HepG2 (cell line): ENCODE measurements around the gene ASTN1. TPM values are rescaled to one million over a fixed set of nuclear protein-coding genes. Genes with fewer than 3 reads are reported as not detected.

ENCODE experiments used
- ATAC-seq: fragments of 200-7000 bp; cut with Tn5 transposase; 3 replicates; pipeline ENCODE4 v1.9.1; 2020; ENCODE audit warnings: mild to moderate bottlenecking, moderate library complexity
- BruUV-seq: library from RNA; stranded (reverse); fragments of 400-500 nt; replicated peaks from 2 replicates; lab custom pipeline; 2021; lab: Mats Ljungman, UMichigan
- CTCF ChIA-PET: fragments of 300-600 bp; formaldehyde crosslinking; extraction: SDS; loops from one replicate; lab custom pipeline; 2021; ENCODE audit warnings: low total read pairs, inconsistent platforms, low intra/inter-chr PET ratio; lab: Yijun Ruan, JAX
- POLR2A ChIA-PET: fragments of 350-600 bp; sonication (Branson Sonifier 250); formaldehyde crosslinking; loops from one replicate; lab custom pipeline; 2020; ENCODE audit warnings: antibody characterized with exemption, inconsistent platforms; lab: Yijun Ruan, JAX
- DNase-seq: peaks from one replicate; pipeline ENCODE4 v3.0.0-alpha.2; 2015; ENCODE audit warnings: low spot score
- FAIRE-seq: peaks from 3 replicates; lab custom pipeline; 2011; peaks lifted over from hg19 to GRCh38; lab: Jason Lieb, UNC
- H2AFZ ChIP-seq: one replicate; pipeline ENCODE4 v1.6.1; 2011; ENCODE audit warnings: low read length, inconsistent platforms
- H3K27ac ChIP-seq: fragments of 300-600 bp; 3 replicates; pipeline ENCODE4 v1.8.0; 2011; ENCODE audit warnings: mixed run types, mild to moderate bottlenecking, mixed read lengths, low read length, inconsistent platforms; ENCODE audit not compliant: insufficient read depth; ENCODE audit errors: extremely low read length
- H3K27me3 ChIP-seq, 2 experiments: fragments of 200-600 bp in 1 of 2; 2 replicates in 1 of 2; 3 replicates in 1 of 2; pipeline versions ENCODE4 v1.6.0 to v1.8.0; 2011; ENCODE audit warnings: low read length in 2 of 2, mild to moderate bottlenecking in 2 of 2, moderate library complexity in 2 of 2, inconsistent platforms in 1 of 2; ENCODE audit not compliant: insufficient read depth in 2 of 2, control insufficient read depth in 1 of 2
- H3K36me3 ChIP-seq, 2 experiments: fragments of 200-600 bp in 1 of 2; replicated peaks in 1 of 2; 2 replicates in 1 of 2; 3 replicates in 1 of 2; pipeline versions ENCODE4 v1.5.1 to v1.8.0; 2011; ENCODE audit warnings: low read length in 2 of 2, inconsistent platforms in 1 of 2; ENCODE audit not compliant: insufficient read depth in 2 of 2, control insufficient read depth in 1 of 2
- H3K4me1 ChIP-seq: 2 replicates; pipeline ENCODE4 v1.5.1; 2012; ENCODE audit warnings: low read length, inconsistent platforms; ENCODE audit not compliant: insufficient read depth
- H3K4me2 ChIP-seq: 2 replicates; pipeline ENCODE4 v1.6.0; 2011; ENCODE audit warnings: low read depth, low read length, inconsistent platforms
- H3K4me3 ChIP-seq, 3 experiments: fragments of 200-600 bp in 1 of 3; sonication (generic), shearing (Covaris generic) in 1 of 3; replicated peaks in 1 of 3; 2 replicates each; pipeline ENCODE4 v1.5.1; 2011 to 2016; ENCODE audit warnings: low read length in 3 of 3, inconsistent platforms in 2 of 3, low read depth in 2 of 3, mild to moderate bottlenecking in 2 of 3, control low read depth in 1 of 3, mixed read lengths in 1 of 3; ENCODE audit not compliant: insufficient read depth in 1 of 3
- H3K79me2 ChIP-seq: one replicate; pipeline ENCODE4 v1.6.1; 2011; ENCODE audit warnings: low read length, inconsistent platforms; ENCODE audit not compliant: insufficient read depth
- H3K9ac ChIP-seq: 2 replicates; pipeline ENCODE4 v1.6.0; 2011; ENCODE audit warnings: mild to moderate bottlenecking, low read depth, low read length, inconsistent platforms; ENCODE audit not compliant: insufficient read depth
- H3K9me3 ChIP-seq: 2 replicates; pipeline ENCODE4 v1.5.1; 2012; ENCODE audit warnings: mild to moderate bottlenecking, low read length
- H4K20me1 ChIP-seq: 2 replicates; pipeline ENCODE4 v1.6.0; 2011; ENCODE audit warnings: inconsistent platforms, mild to moderate bottlenecking, low read length, moderate library complexity; ENCODE audit not compliant: insufficient read depth
- ATRX ChIP-seq: sonication (generic); formaldehyde crosslinking; IDR thresholded peaks from 2 replicates; pipeline ENCODE4 v1.4.0; 2020; ENCODE audit warnings: missing genetic modification reagents, borderline replicate concordance
- FIP1L1 ChIP-seq: fragments of 200-400 bp; formaldehyde crosslinking; IDR thresholded peaks from 2 replicates; pipeline ENCODE4 v1.6.1; 2018; ENCODE audit warnings: low read depth, mild to moderate bottlenecking, low read length, moderate library complexity, borderline replicate concordance; ENCODE audit not compliant: insufficient read depth
- GATA4 ChIP-seq: sonication (generic); IDR thresholded peaks from 2 replicates; pipeline ENCODE4 v1.6.1; 2016; ENCODE audit warnings: antibody characterized with exemption, low read depth, borderline replicate concordance
- JARID2 ChIP-seq: sonication (generic); formaldehyde crosslinking; IDR thresholded peaks from 2 replicates; pipeline ENCODE4 v1.8.1; 2023; ENCODE audit warnings: missing genetic modification reagents, inconsistent platforms; ENCODE audit not compliant: insufficient replicate concordance
- MED13 ChIP-seq: sonication (generic); formaldehyde crosslinking; IDR thresholded peaks from 2 replicates; pipeline ENCODE4 v1.5.0; 2020; ENCODE audit warnings: missing genetic modification reagents
- SNAPC5 ChIP-seq: sonication (generic); formaldehyde crosslinking; IDR thresholded peaks from 2 replicates; pipeline ENCODE4 v1.8.1; 2023; ENCODE audit warnings: mild to moderate bottlenecking, missing genetic modification reagents, borderline replicate concordance
- SOX13 ChIP-seq, 3 experiments: fragments of 450-650 bp in 1 of 3; sonication (generic) in 1 of 3; formaldehyde crosslinking in 1 of 3; IDR thresholded peaks in 2 of 3; conservative IDR thresholded peaks in 1 of 3; 2 replicates each; pipeline versions ENCODE4 v1.5.0 to v1.6.1; 2016 to 2020; ENCODE audit warnings: antibody characterized with exemption in 1 of 3, mild to moderate bottlenecking in 1 of 3, missing compliant biosample characterization in 1 of 3, missing genetic modification reagents in 1 of 3, moderate library complexity in 1 of 3
- STAT5B ChIP-seq: sonication (generic); formaldehyde crosslinking; IDR thresholded peaks from 2 replicates; pipeline ENCODE4 v1.4.0; 2020; ENCODE audit warnings: missing genetic modification reagents
- TCF7L2 ChIP-seq: IDR thresholded peaks from 2 replicates; pipeline ENCODE4 v1.6.1; 2011; ENCODE audit warnings: mild to moderate bottlenecking, low read depth, low read length, moderate library complexity
- THAP7 ChIP-seq: sonication (generic); formaldehyde crosslinking; IDR thresholded peaks from 2 replicates; pipeline ENCODE4 v1.8.1; 2023; ENCODE audit warnings: mild to moderate bottlenecking, missing genetic modification reagents
- ZNF335 ChIP-seq: sonication (generic); formaldehyde crosslinking; IDR thresholded peaks from 2 replicates; pipeline ENCODE4 v1.4.0; 2020; ENCODE audit warnings: missing genetic modification reagents
- ZNF367 ChIP-seq: sonication (generic); formaldehyde crosslinking; IDR thresholded peaks from 2 replicates; pipeline ENCODE4 v1.4.0; 2020; ENCODE audit warnings: missing genetic modification reagents, borderline replicate concordance
- ZNF543 ChIP-seq: sonication (generic); formaldehyde crosslinking; IDR thresholded peaks from 2 replicates; pipeline ENCODE4 v1.4.0; 2020; ENCODE audit warnings: mild to moderate bottlenecking, missing genetic modification reagents
- ZNF572 ChIP-seq: sonication (generic); formaldehyde crosslinking; IDR thresholded peaks from 2 replicates; pipeline ENCODE4 v1.5.1; 2020; ENCODE audit warnings: mild to moderate bottlenecking, missing genetic modification reagents
- ZNF576 ChIP-seq: sonication (generic); formaldehyde crosslinking; IDR thresholded peaks from 2 replicates; pipeline ENCODE4 v1.4.0; 2020; ENCODE audit warnings: mild to moderate bottlenecking, missing genetic modification reagents
- ZNF724P ChIP-seq: sonication (generic); formaldehyde crosslinking; IDR thresholded peaks from 2 replicates; pipeline ENCODE4 v1.8.0; 2022; ENCODE audit warnings: missing genetic modification reagents, borderline replicate concordance
- ZNF747 ChIP-seq: sonication (generic); formaldehyde crosslinking; IDR thresholded peaks from 2 replicates; pipeline ENCODE4 v1.8.1; 2023; ENCODE audit warnings: missing genetic modification reagents, mild to moderate bottlenecking, borderline replicate concordance
- WGBS: methylation state at CpG from one replicate; pipeline ENCODE4 v1.1.6; 2017; ENCODE audit warnings: low lambda C conversion rate; 5-methylcytosine and 5-hydroxymethylcytosine counted together
- in situ Hi-C: cut with HindIII; loops from 2 replicates; pipeline ENCODE4 v1.10.0; 2017; ENCODE audit warnings: low pct_unique_long_range_greater_than_20kb; ENCODE audit not compliant: extremely low pct_ligation_motif_present
- intact Hi-C: fragments of 100-400 bp; cut with micrococcal nuclease; formaldehyde crosslinking; loops from one replicate; pipeline ENCODE4 v1.10.0; 2022; ENCODE audit not compliant: unreplicated experiment
- polyA plus RNA-seq, 8 experiments: library from polyadenylated mRNA; depleted of rRNA in 3 of 8; stranded (reverse) in 7 of 8; unstranded in 1 of 8; fragments of >200 nt; fragmentation: Illumina TruSeq in 4 of 8; extraction: Trizol in 4 of 8; gene quantifications; 2 replicates each; pipeline versions ENCODE4 v1.2.1 to v1.2.3, GENCODE V29; 2011 to 2016; ENCODE audit warnings: low read depth in 4 of 8, missing spikeins in 1 of 8, mixed read lengths in 1 of 8; ENCODE audit not compliant: insufficient read depth in 1 of 8
- total RNA-seq, 5 experiments: library from RNA; depleted of rRNA; stranded (reverse); fragments of >200 nt; fragmentation: Illumina TruSeq; extraction: Trizol; gene quantifications; 2 replicates each; pipeline ENCODE4 v1.2.3, GENCODE V29; 2016; ENCODE audit warnings: low read depth in 1 of 5
- TF ChIP-seq, protein P1 (sequence below): sonication (generic); formaldehyde crosslinking; IDR thresholded peaks from 2 replicates; pipeline ENCODE4 v1.8.0; 2022; ENCODE audit warnings: mild to moderate bottlenecking, missing genetic modification reagents; ENCODE audit not compliant: insufficient replicate concordance

Gene ASTN1
- total and polyA plus RNA-seq, 2 of the 13 experiments (the other 11 are each of a cell fraction or from before 2014, with no cell fraction given), result not detected

- Histone ChIP-seq H3K9ac (no peak overlapping the region), H3K4me1 (peaks cover 6% of the 10 kb centered on the region; the same call in 1 of the 2 replicates), H4K20me1 (no peaks in the 10 kb centered on the region), H3K36me3 (no peaks in the 10 kb centered on the region), H3K79me2 (no peaks in the 10 kb centered on the region), H3K9me3 (no peaks in the 10 kb centered on the region), H3K4me2 (no peak overlapping the region), H2AFZ (no peak overlapping the region), H3K27me3 (peaks cover 0 to 4% of the 10 kb centered on the region in 2 experiments; a peak in 2 of 5 replicates), H3K4me3 (no peak overlapping the region), H3K27ac (no peak overlapping the region)
- ChIA-PET CTCF (no interaction called here), POLR2A (no interaction called here)
- TF ChIP-seq, protein P1, sequence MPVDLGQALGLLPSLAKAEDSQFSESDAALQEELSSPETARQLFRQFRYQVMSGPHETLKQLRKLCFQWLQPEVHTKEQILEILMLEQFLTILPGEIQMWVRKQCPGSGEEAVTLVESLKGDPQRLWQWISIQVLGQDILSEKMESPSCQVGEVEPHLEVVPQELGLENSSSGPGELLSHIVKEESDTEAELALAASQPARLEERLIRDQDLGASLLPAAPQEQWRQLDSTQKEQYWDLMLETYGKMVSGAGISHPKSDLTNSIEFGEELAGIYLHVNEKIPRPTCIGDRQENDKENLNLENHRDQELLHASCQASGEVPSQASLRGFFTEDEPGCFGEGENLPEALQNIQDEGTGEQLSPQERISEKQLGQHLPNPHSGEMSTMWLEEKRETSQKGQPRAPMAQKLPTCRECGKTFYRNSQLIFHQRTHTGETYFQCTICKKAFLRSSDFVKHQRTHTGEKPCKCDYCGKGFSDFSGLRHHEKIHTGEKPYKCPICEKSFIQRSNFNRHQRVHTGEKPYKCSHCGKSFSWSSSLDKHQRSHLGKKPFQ, result no peak
- no peak for TF ChIP-seq MED13 (CRISPR knock-in tag)
- no peak for TF ChIP-seq ZNF747 (CRISPR knock-in tag)
- TF ChIP-seq STAT5B (CRISPR knock-in tag), result no peak
- no peak for TF ChIP-seq FIP1L1
- TF ChIP-seq SOX13 (IDR thresholded peaks at IDR 0.05), result no peak
- no peak for TF ChIP-seq SOX13 (CRISPR knock-in tag; conservative IDR thresholded peaks at IDR 0.05 in 1 of 2, IDR thresholded peaks at IDR 0.05 in 1 of 2)
- no peak for TF ChIP-seq THAP7 (CRISPR knock-in tag)
- TF ChIP-seq JARID2 (CRISPR knock-in tag), result no peak
- no peak for TF ChIP-seq ZNF335
- TF ChIP-seq GATA4, result no peak
- no peak for TF ChIP-seq ZNF543
- TF ChIP-seq SNAPC5 (CRISPR knock-in tag), result no peak
- TF ChIP-seq ZNF724P, result no peak
- TF ChIP-seq ZNF576 (CRISPR knock-in tag), result no peak
- no peak for TF ChIP-seq ATRX
- no peak for TF ChIP-seq ZNF572
- no peak for TF ChIP-seq ZNF367 (CRISPR knock-in tag)
- TF ChIP-seq TCF7L2, result no peak
- BruUV-seq, result no TSS peak
- intact Hi-C loops, result no loop called here
- no peak for DNase-seq
- 28% methylated on average over 7 of the region's 8 CpGs for WGBS
- in situ Hi-C loops, result loop anchor here (25.0 kb wide), 1 partner anchor 893 kb away; no protein-coding TSS in a partner anchor
- ATAC-seq, result no peak
- FAIRE-seq, result no peak
Observed at GRCh38 chr1:176894450-176894849, 270.1 kb downstream of the ASTN1 start.
